Measurements from ENCODE around the gene CD46.

Gene CD46

DNA sequence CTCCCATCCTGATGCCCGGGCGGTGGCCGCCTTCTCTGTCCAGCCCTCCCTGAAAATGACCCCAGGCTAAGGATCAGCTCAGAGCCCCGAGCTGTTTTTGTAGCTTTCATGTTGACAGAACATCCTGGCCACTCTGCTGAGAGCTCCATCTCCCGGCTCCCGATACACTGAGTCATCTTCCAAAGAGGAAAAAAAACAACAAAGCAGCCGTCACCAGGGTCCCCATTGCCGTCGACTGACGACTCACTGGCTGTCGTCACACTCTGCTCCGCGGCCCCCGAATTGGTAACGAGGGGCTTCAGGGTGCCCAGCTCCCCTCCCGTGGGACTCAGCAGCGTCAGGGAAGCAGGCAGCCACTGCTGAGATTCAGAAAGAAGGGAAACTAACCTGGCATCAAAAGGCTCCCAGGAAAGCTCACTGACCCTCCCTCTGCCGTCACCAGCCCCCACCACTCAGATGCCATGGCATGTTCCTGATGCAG, 67.2 kb downstream of the CD46 start:
- H3K4me3 ChIP-seq (ENCODE audit: low read depth, low read length), result peak overlapping the region; percentile 36
- peak; percentile 13 for TF ChIP-seq CTCF (conservative IDR thresholded peaks at IDR 0.05; ENCODE audit: low read depth, low read length)
- DNase-seq (ENCODE audit: low read depth), result peak; percentile 62

- DNase-seq (ENCODE audit: low read depth), result no peak
- no peak for TF ChIP-seq CTCF (conservative IDR thresholded peaks at IDR 0.05; ENCODE audit: low read depth, low read length)
- H3K4me3 ChIP-seq (ENCODE audit: low read depth, low read length), result no peak overlapping the region
Measured at GRCh38 chr1:207820568-207821463, 69.0 kb downstream of the CD46 start.

DNA sequence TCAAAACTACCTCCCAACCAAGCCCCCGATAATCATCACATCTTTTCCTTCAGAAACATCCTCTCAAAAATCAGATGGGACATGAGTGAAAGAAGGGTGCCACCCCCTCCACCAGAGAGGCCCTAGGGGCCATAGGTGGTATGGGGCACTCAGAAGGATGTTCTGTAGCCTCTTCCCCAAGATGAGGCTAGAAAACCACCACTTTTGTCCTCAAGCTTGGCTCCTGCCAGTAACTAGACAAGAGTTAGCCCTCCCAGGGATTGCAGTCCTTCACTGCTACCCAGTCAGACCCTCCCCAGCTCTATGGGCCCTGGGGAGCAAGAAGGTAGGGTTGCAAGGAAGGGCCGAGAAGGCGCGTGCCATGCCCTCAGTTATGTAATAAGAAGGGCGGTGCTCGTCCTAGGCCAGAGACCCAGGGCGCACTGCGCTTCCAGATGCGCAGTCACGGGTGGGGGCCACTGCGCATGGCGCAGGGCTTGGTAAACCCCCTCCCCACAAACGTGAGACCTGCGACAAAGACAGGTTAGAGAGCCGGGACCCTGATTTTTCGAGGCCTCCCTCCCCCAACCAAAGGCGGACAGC, 69.7 kb downstream of the CD46 start:
- no peak for DNase-seq (ENCODE audit: low read depth)
- TF ChIP-seq CTCF (conservative IDR thresholded peaks at IDR 0.05; ENCODE audit: low read depth, low read length), result no peak
- no peak overlapping the region for H3K4me3 ChIP-seq (ENCODE audit: low read depth, low read length)

GRCh38 chr1:207822124-207822601, 70.3 kb downstream of the CD46 start:
- DNase-seq (ENCODE audit: low read depth), result no peak
- H3K4me3 ChIP-seq (ENCODE audit: low read depth, low read length), result no peak overlapping the region
- TF ChIP-seq CTCF (conservative IDR thresholded peaks at IDR 0.05; ENCODE audit: low read depth, low read length), result no peak

DNA sequence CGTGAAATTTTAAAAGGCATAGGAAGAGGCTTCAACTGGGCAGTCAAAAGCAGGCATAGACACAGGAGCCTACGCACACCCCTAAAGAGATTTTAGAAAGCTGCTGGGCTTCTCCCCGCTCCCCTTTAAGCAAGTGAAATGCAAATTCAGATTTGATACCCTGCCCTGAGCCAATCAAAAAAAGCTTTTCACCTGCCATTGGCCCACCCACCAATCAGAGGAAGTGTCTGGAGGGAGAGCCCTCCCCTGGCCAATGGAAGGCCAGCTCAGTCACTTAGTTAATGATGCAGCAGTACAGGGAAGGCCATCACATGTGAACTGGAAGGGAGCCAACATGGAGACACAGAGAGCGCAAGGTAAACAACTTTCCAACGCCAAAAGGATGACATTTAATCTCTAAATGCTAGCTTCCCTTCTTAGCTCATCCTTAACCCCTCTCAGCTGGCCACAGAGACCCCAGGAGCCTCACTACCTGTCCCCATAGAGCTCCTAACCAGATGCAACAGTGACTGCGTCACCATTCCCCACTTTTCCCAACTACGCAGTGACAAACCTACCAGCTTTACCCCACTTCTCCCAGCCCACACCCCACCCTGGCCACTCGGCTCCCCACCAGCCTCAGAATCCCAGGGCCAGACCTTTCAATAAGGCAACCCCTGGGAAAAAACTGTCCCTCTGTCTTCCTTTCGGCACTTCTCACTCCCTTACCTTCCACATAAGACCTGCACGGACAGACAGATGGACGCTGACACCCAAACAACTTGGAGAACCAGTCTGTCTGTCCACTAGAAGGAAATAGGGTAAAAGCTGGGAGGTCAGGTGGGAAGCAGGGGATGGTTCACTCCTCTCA, 71.0 kb downstream of the CD46 start:
- H3K4me3 ChIP-seq (ENCODE audit: low read depth, low read length), result peak overlapping the region; percentile 42
- no peak for TF ChIP-seq CTCF (conservative IDR thresholded peaks at IDR 0.05; ENCODE audit: low read depth, low read length)
- DNase-seq (ENCODE audit: low read depth), result peak; percentile 68

GRCh38 chr1:207823531-207823879, 71.7 kb downstream of the CD46 start:
- no peak for TF ChIP-seq CTCF (conservative IDR thresholded peaks at IDR 0.05; ENCODE audit: low read depth, low read length)
- peak overlapping the region; percentile 42 for H3K4me3 ChIP-seq (ENCODE audit: low read depth, low read length)
- no peak for DNase-seq (ENCODE audit: low read depth)
